GM18517 (cell line): ENCODE results near the gene SRSF4.

Source experiments
- ATAC-seq: cut with Tn5 transposase; IDR thresholded peaks from one replicate; pipeline ENCODE4 v1.9.1; 2021; ENCODE audit warnings: mild to moderate bottlenecking, moderate library complexity; ENCODE audit not compliant: unreplicated experiment

The SRSF4 gene

GRCh38 chr1:29201595-29202051 lies 19.9 kb upstream of the SRSF4 start:
- ATAC-seq = no peak

- ATAC-seq = no peak
These were observed 19.4 kb upstream of the SRSF4 start for GRCh38 chr1:29200906-29201594.

GRCh38 chr1:29197993-29198392 lies 16.3 kb upstream of the SRSF4 start:
- no peak for ATAC-seq

GRCh38 chr1:29197590-29197924 lies 15.9 kb upstream of the SRSF4 start:
- ATAC-seq = no peak

GRCh38 chr1:29196863-29197589 lies 15.3 kb upstream of the SRSF4 start:
- no peak for ATAC-seq

- no peak for ATAC-seq
These were observed 14.2 kb upstream of the SRSF4 start for GRCh38 chr1:29195881-29196291.

GRCh38 chr1:29193879-29194455 lies 12.3 kb upstream of the SRSF4 start:
- ATAC-seq = no peak

- ATAC-seq = no peak
These were observed 9.0 kb upstream of the SRSF4 start for GRCh38 chr1:29190718-29191117.

GRCh38 chr1:29186707-29187106 lies 5.0 kb upstream of the SRSF4 start:
- ATAC-seq = no peak

GRCh38 chr1:29186252-29186651 lies 4.6 kb upstream of the SRSF4 start:
- no peak for ATAC-seq

- no peak for ATAC-seq
These were observed 1.6 kb upstream of the SRSF4 start for GRCh38 chr1:29183287-29183686.

GRCh38 chr1:29180497-29181412 lies 945 bp downstream of the SRSF4 start:
- ATAC-seq = no peak

- no peak for ATAC-seq
These were observed 2.0 kb downstream of the SRSF4 start for GRCh38 chr1:29179641-29180184.

GRCh38 chr1:29177022-29177705 lies 4.5 kb downstream of the SRSF4 start:
- ATAC-seq = no peak

- ATAC-seq = no peak
These were observed 5.1 kb downstream of the SRSF4 start for GRCh38 chr1:29176576-29176975.

GRCh38 chr1:29172415-29172939 lies 9.2 kb downstream of the SRSF4 start:
- no peak for ATAC-seq

- ATAC-seq = no peak
These were observed 10.2 kb downstream of the SRSF4 start for GRCh38 chr1:29171521-29171920.

GRCh38 chr1:29171089-29171488 lies 10.6 kb downstream of the SRSF4 start:
- ATAC-seq = no peak

GRCh38 chr1:29169976-29170375 lies 11.7 kb downstream of the SRSF4 start:
- no peak for ATAC-seq

GRCh38 chr1:29167904-29168303 lies 13.8 kb downstream of the SRSF4 start:
- ATAC-seq = no peak
